ENCODE data around the gene BCKDHB. TPM values are rescaled to one million over a fixed set of nuclear protein-coding genes. Genes with fewer than 3 reads are reported as not detected.

Gene BCKDHB
- total and polyA plus RNA-seq, 2 donors (not counting 1 experiment from before 2014, with no cell fraction given): 9.6 to 20.1 TPM

DNA sequence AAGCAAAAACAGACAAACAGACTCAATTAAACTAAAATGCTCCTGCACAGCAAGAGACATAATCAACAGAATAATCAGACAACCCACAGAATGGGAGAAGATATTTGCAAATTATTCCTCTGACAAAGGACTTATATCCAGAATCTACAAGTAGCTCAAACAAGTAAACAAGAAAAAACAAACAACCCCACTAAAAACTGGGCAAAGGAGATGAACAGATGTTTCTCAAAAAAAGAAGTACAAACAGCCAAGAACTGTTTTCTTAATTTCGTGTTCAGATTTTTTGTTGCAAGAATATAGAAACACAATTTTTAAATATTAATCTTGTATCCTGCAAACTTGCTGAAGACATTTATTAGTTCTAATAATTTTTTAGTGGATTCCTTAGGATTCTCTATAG lies 274.1 kb downstream of the BCKDHB start:
- no peak overlapping the region for H3K4me3 ChIP-seq (ENCODE audit: control extremely low read depth in 1 of 5, extremely low read depth in 1 of 5, insufficient read depth in 1 of 5, low read depth in 2 of 5, low read length in 4 of 5)
- no peak overlapping the region for H3K4me3 Mint-ChIP-seq
- H3K27ac ChIP-seq (ENCODE audit: low read length in 2 of 2): no peak overlapping the region
- H3K4me1 ChIP-seq (ENCODE audit: control insufficient read depth in 2 of 2, insufficient read depth in 2 of 2, low read length in 2 of 2): no peaks in the 10 kb centered on the region
- ChIA-PET POLR2A (no interaction called here), CTCF (no interaction called here)
- H2AFZ ChIP-seq (ENCODE audit: insufficient read depth, low read depth, low read length, poor library complexity, severe bottlenecking): no peak overlapping the region
- no peaks in the 10 kb centered on the region for H3K36me3 ChIP-seq (replicated peaks in 1 of 2; ENCODE audit: control extremely low read depth in 1 of 2, control insufficient read depth in 1 of 2, extremely low read depth in 1 of 2, insufficient read depth in 2 of 2, low read length in 1 of 2)
- TF ChIP-seq, protein P1, sequence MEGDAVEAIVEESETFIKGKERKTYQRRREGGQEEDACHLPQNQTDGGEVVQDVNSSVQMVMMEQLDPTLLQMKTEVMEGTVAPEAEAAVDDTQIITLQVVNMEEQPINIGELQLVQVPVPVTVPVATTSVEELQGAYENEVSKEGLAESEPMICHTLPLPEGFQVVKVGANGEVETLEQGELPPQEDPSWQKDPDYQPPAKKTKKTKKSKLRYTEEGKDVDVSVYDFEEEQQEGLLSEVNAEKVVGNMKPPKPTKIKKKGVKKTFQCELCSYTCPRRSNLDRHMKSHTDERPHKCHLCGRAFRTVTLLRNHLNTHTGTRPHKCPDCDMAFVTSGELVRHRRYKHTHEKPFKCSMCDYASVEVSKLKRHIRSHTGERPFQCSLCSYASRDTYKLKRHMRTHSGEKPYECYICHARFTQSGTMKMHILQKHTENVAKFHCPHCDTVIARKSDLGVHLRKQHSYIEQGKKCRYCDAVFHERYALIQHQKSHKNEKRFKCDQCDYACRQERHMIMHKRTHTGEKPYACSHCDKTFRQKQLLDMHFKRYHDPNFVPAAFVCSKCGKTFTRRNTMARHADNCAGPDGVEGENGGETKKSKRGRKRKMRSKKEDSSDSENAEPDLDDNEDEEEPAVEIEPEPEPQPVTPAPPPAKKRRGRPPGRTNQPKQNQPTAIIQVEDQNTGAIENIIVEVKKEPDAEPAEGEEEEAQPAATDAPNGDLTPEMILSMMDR (IDR thresholded peaks at IDR 0.05): no peak
- TF ChIP-seq EZH2 (IDR thresholded peaks at IDR 0.05; ENCODE audit: borderline replicate concordance, insufficient read depth, low read depth, low read length, poor library complexity, severe bottlenecking): no peak
- no peaks in the 10 kb centered on the region for H3K9me3 Mint-ChIP-seq (ENCODE audit: insufficient read depth)
- H3K27ac Mint-ChIP-seq: no peak overlapping the region
- intact Hi-C loops (cut with micrococcal nuclease): no loop called here
- H3K27me3 Mint-ChIP-seq: no peaks in the 10 kb centered on the region
- no peak overlapping the region for H3K9ac ChIP-seq (ENCODE audit: low read length)
- DNase-seq: no peak
- H3K4me1 Mint-ChIP-seq: no peaks in the 10 kb centered on the region
- no peaks in the 10 kb centered on the region for H3K27me3 ChIP-seq (replicated peaks in 1 of 4; ENCODE audit: control extremely low read depth in 1 of 4, control insufficient read depth in 3 of 4, insufficient read depth in 4 of 4, low read length in 3 of 4)
- no CpG with 5 or more reads among the region's 1 CpG for WGBS (ENCODE audit: insufficient coverage)
- no peak for ATAC-seq (ENCODE audit: low read depth)
- H3K4me2 ChIP-seq (replicated peaks; ENCODE audit: low read depth, low read length, poor library complexity, severe bottlenecking): no peak overlapping the region
- H3K9me3 ChIP-seq (ENCODE audit: control extremely low read depth in 1 of 3, control insufficient read depth in 2 of 3, insufficient read depth in 1 of 3, low read length in 2 of 3): peaks cover 0 to 5% (median 0%) of the 10 kb centered on the region in 3 donors
- H3K79me2 ChIP-seq (ENCODE audit: control insufficient read depth, insufficient read depth, low read length): no peaks in the 10 kb centered on the region
- no peaks in the 10 kb centered on the region for H4K20me1 ChIP-seq (ENCODE audit: control insufficient read depth, insufficient read depth, low read length, poor library complexity, severe bottlenecking)

DNA sequence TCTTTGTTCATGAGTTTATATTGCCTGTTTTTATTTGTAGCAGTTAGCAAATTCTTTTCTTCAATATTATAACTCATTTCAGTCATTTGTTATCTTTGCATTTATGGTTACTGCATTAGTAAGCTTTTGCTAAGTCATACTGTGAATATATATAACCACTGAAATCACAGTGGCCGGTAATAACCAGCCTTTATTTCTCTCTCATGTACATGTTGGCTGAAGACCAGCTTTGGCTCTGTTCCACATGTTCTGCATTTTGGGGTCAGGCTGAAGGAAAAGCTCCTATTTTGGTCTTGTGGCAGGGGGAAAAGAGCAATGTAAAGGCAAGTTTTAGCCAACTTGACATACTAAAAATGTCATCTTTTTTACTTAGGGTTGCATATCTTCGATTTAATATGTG lies 276.3 kb downstream of the BCKDHB start:
- Histone ChIP-seq H3K79me2 (ENCODE audit: control insufficient read depth, insufficient read depth, low read length) (no peaks in the 10 kb centered on the region), H3K36me3 (replicated peaks in 1 of 2; ENCODE audit: control extremely low read depth in 1 of 2, control insufficient read depth in 1 of 2, extremely low read depth in 1 of 2, insufficient read depth in 2 of 2, low read length in 1 of 2) (no peaks in the 10 kb centered on the region), H4K20me1 (ENCODE audit: control insufficient read depth, insufficient read depth, low read length, poor library complexity, severe bottlenecking) (no peaks in the 10 kb centered on the region), H3K9ac (ENCODE audit: low read length) (no peak overlapping the region), H2AFZ (ENCODE audit: insufficient read depth, low read depth, low read length, poor library complexity, severe bottlenecking) (no peak overlapping the region), H3K4me2 (replicated peaks; ENCODE audit: low read depth, low read length, poor library complexity, severe bottlenecking) (no peak overlapping the region), H3K9me3 (ENCODE audit: control extremely low read depth in 1 of 3, control insufficient read depth in 2 of 3, insufficient read depth in 1 of 3, low read length in 2 of 3) (no peaks in the 10 kb centered on the region), H3K27ac (ENCODE audit: low read length in 2 of 2) (no peak overlapping the region), H3K27me3 (replicated peaks in 1 of 4; ENCODE audit: control extremely low read depth in 1 of 4, control insufficient read depth in 3 of 4, insufficient read depth in 4 of 4, low read length in 3 of 4) (no peaks in the 10 kb centered on the region), H3K4me1 (ENCODE audit: control insufficient read depth in 2 of 2, insufficient read depth in 2 of 2, low read length in 2 of 2) (no peaks in the 10 kb centered on the region), H3K4me3 (ENCODE audit: control extremely low read depth in 1 of 5, extremely low read depth in 1 of 5, insufficient read depth in 1 of 5, low read depth in 2 of 5, low read length in 4 of 5) (no peak overlapping the region)
- no peak for DNase-seq
- CTCF ChIA-PET: no interaction called here
- ATAC-seq (ENCODE audit: low read depth): no peak
- no CpG with 5 or more reads among the region's 2 CpGs for WGBS (ENCODE audit: insufficient coverage)
- POLR2A ChIA-PET: no interaction called here
- TF ChIP-seq, protein P1 (IDR thresholded peaks at IDR 0.05): no peak
- TF ChIP-seq EZH2 (IDR thresholded peaks at IDR 0.05; ENCODE audit: borderline replicate concordance, insufficient read depth, low read depth, low read length, poor library complexity, severe bottlenecking): no peak
- Mint-ChIP-seq H3K27me3 (no peaks in the 10 kb centered on the region), H3K4me1 (no peaks in the 10 kb centered on the region), H3K27ac (no peak overlapping the region), H3K9me3 (ENCODE audit: insufficient read depth) (no peaks in the 10 kb centered on the region), H3K4me3 (no peak overlapping the region)
- intact Hi-C loops (cut with micrococcal nuclease): no loop called here

Measured in B cell (primary cell).